ENCODE data around the gene OR8B12.

GRCh38 chr11:124584681-124585372 is 41.4 kb upstream of the OR8B12 start:
- TF ChIP-seq CTCF (IDR thresholded peaks at IDR 0.05; ENCODE audit: borderline replicate concordance, extremely low read depth, low read length, poor library complexity, severe bottlenecking) (no peak), EZH2 (IDR thresholded peaks at IDR 0.05; ENCODE audit: borderline replicate concordance, low read depth, low read length, severe bottlenecking) (no peak)
